Kidney epithelial cell (primary cell): ENCODE data around the gene ACAN. TPM values are rescaled to one million over a fixed set of nuclear protein-coding genes. Genes with fewer than 3 reads are reported as not detected.

Experiments used
- DNase-seq: peaks from one replicate; pipeline ENCODE4 v3.0.0-alpha.2; 2010; ENCODE audit warnings: low read depth
- H3K27me3 ChIP-seq: 2 replicates; pipeline ENCODE4 v1.6.0; 2011; ENCODE audit warnings: low read length; ENCODE audit not compliant: control insufficient read depth, insufficient read depth
- H3K36me3 ChIP-seq: 2 replicates; pipeline ENCODE4 v1.5.1; 2011; ENCODE audit warnings: low read length; ENCODE audit not compliant: control insufficient read depth, insufficient read depth
- H3K4me3 ChIP-seq: 2 replicates; pipeline ENCODE4 v1.5.1; 2011; ENCODE audit warnings: low read depth, mild to moderate bottlenecking, control low read depth, low read length
- total RNA-seq: library from RNA; depleted of rRNA; stranded (reverse); fragments of >200 nt; gene quantifications from 2 replicates; pipeline ENCODE4 v1.2.3, GENCODE V29; 2015
- TF ChIP-seq, protein P1 (sequence below): IDR thresholded peaks from 2 replicates; pipeline ENCODE4 v1.5.1; 2011; ENCODE audit warnings: mild to moderate bottlenecking, moderate library complexity, low read length, control low read depth, inconsistent platforms; ENCODE audit not compliant: insufficient read depth, poor library complexity, severe bottlenecking

Gene ACAN
- total RNA-seq, 1 donor from 2014 or later: 0.08 TPM

DNA sequence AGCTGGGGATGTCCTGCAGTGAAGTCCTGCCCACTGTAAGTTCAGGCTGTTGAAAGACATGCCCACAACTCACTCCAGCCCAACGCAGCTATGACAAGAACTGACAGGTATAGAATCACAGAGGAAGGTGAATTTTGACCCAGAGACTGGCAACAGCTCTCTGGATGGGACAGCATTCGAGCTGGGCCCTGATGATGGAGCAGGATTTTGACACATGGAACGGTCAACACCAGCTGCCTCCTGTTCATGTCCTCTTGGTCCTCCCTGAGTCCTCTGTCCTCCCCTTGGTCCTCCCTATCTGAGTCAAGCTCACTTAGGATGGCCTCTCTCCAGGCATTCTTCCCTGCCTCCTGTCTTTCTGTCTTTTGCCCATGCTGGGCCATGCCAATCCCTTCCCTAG lies 15.2 kb upstream of the ACAN start:
- Histone ChIP-seq H3K27me3 (peaks cover 9% of the 10 kb centered on the region), H3K4me3 (no peak overlapping the region), H3K36me3 (no peaks in the 10 kb centered on the region)
- TF ChIP-seq, protein P1, sequence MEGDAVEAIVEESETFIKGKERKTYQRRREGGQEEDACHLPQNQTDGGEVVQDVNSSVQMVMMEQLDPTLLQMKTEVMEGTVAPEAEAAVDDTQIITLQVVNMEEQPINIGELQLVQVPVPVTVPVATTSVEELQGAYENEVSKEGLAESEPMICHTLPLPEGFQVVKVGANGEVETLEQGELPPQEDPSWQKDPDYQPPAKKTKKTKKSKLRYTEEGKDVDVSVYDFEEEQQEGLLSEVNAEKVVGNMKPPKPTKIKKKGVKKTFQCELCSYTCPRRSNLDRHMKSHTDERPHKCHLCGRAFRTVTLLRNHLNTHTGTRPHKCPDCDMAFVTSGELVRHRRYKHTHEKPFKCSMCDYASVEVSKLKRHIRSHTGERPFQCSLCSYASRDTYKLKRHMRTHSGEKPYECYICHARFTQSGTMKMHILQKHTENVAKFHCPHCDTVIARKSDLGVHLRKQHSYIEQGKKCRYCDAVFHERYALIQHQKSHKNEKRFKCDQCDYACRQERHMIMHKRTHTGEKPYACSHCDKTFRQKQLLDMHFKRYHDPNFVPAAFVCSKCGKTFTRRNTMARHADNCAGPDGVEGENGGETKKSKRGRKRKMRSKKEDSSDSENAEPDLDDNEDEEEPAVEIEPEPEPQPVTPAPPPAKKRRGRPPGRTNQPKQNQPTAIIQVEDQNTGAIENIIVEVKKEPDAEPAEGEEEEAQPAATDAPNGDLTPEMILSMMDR: no peak
- no peak for DNase-seq

DNA sequence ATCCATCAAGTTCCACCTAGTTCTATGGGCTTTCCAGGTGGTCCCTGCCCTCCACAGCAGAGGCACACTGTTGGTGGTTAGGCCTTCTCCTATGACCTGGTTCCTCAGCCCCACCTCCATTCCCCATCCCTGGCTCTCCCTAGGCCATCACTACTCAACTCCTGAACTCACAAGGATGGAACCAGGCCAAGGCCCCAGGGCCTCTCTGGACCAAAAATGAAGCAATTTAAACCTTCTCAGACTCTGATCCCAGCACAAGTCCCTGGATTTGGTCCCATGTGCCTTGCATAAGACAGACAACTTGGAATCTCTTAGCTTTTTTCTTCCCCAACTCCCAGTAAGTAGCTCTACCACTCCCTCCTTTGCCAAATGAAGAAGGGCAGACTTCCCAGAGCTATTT lies 14.4 kb upstream of the ACAN start:
- Histone ChIP-seq H3K36me3 (no peaks in the 10 kb centered on the region), H3K4me3 (no peak overlapping the region), H3K27me3 (peaks cover 11% of the 10 kb centered on the region)
- DNase-seq: no peak
- TF ChIP-seq, protein P1: no peak

DNA sequence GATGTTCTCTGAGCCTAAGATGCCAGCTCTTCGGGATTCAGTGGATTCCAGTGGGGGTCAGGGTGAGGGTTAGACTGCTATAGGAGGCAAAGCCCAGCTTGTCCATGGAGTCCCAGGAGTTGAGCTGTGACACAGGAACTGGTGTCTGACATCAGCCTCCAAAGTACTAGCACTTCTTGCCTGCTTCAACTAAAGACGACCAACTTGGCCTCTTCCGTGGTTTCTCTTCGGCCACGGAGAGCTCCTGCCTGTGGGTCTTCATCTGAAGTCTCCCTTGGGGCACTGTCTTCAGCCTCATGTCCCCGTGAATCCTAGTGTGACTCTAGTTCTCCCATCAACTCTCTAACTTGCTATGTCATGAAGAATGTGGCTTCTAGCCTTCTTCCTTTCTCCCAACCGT lies 12.8 kb upstream of the ACAN start:
- Histone ChIP-seq H3K27me3 (peaks cover 14% of the 10 kb centered on the region), H3K36me3 (no peaks in the 10 kb centered on the region), H3K4me3 (no peak overlapping the region)
- TF ChIP-seq, protein P1: no peak
- DNase-seq: no peak

DNA sequence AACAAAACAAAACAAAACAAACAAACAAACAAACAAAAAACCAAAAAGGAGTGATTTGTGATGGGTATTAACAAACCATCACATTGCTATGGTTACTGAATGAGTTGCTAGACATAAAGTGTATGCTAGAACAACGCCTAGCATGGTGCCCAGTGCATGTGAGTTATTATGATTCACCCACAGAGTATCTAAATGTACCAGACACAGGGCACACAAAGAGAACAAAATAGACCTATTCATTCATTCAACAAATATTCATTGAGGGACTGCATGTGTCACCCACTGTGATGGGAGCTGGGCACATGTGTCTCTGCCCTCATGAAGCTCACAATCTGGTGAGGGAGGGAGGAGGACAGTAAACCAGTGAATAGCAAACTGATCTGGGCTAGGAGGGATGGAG lies 11.6 kb upstream of the ACAN start:
- TF ChIP-seq, protein P1: no peak
- Histone ChIP-seq H3K36me3 (no peaks in the 10 kb centered on the region), H3K4me3 (no peak overlapping the region), H3K27me3 (peaks cover 14% of the 10 kb centered on the region)
- no peak for DNase-seq

DNA sequence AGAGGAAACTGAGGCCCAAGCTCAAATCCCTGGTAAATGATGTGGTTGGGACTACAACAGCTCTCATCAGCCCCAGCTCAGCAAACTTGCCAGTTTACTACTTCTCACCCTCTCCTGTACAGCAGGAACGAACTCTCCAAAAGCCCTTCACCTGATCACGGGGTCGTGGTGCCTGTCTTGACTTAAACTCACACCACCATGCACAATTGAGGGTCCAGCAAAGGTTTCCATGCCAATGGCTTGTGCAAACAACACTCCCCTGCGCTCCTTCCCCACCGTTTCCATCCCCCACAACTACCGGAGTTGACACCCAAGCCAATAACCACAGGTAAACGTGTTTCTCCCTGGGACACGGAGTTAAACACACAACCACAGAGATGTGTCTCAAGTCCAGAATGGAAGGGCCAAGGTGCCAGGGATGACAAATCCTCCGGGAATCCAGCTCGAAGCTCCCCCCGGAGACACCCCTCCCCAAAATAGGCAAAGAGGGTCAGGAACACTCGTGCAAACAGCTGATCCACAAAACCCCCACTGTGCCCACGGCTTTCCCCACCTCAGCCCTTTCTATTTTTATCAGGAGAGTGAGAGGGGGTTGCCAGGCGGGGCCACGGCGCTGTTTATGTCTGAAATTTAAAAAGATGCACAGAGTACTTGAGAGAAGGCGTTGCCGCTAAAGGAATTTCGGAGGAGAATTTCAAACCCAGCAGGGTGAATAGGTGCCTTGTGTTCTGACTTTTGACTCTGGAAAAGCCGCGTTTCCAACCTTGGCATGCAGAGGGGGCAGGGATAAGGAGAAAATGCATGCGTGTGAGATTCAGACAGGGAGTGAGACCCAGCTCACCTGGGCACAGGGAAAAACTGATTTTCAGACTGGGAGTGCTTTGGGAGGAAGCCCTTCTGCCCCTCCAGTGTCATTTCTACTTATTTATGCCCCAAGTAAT lies 10.6 kb upstream of the ACAN start:
- TF ChIP-seq, protein P1: no peak
- peaks cover 14% of the 10 kb centered on the region for H3K27me3 ChIP-seq
- no peak overlapping the region for H3K4me3 ChIP-seq
- DNase-seq: no peak
- no peaks in the 10 kb centered on the region for H3K36me3 ChIP-seq
